ENCODE measurements around the gene ATG13. TPM values are rescaled to one million over a fixed set of nuclear protein-coding genes. Genes with fewer than 3 reads are reported as not detected.

The ATG13 gene
- total and polyA plus RNA-seq, 2 of the 8 experiments (the other 6 are each of a cell fraction or from before 2014, with no cell fraction given) = 65.0 to 77.4 TPM

- TF ChIP-seq TCF12 (IDR thresholded peaks at IDR 0.05; ENCODE audit: low read depth, low read length) = no peak
These were observed 80.0 kb downstream of the ATG13 start (continued) for GRCh38 chr11:46697303-46697702.

All from H1 (cell line).